Stimulated activated CD4-positive, alpha-beta T cell treated with anti-CD3 and anti-CD28 coated beads, Interleukin-4, amount 100 ng/mL, for 48 hours (primary cell): ENCODE results near the gene AZGP1.
A peak's percentile ranks its signal among the peaks of the same experiment; 100 is the strongest.
"Not testable (repeated sequence)": the region's sequence is repeated elsewhere in the genome, so short reads cannot be mapped to it uniquely, and the experiment has no call there.

ENCODE experiments used
- DNase-seq, 2 donors: peaks; one replicate each; pipeline ENCODE4 v3.0.0-alpha.2; 2020; ENCODE audit warnings: low read depth in 2 of 2

Gene AZGP1

DNA sequence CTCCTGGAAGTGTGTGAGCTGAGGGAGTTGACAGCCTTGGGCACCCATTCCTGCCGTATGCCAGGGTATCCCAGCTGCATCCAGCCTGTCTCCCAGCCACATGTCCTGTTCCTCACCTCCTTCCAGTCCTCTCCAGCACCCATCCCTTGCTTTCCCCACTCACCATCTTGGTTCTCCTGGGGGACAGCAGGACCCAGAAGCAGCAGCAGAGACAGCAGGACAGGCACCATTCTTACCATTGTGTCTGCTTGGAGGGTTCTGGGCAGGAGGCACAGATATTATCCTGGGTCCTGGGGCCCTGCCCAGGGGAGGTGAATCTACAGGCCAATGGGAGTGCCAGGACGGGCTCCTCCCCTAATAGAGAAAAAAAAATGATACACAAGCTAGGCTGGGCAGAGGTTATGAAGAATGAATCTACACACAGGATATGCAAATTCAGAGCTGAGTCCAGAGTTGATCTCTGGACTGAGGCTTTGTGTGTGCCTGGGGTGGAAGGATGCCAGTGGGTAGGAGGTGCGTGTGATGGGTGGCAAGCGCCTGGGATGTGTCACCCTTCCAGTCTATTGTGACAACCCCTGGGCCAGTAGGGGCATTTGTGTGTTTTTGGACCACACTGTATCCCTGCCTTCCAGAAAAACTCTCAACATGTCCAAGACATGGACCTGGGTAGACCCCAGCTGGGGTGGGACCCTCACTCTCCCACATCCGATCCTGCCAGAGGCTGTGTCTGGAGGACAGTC is at the start of gene AZGP1:
TSS of gene AZGP1 (minus strand) at position 250 of the 740 bp plus-strand sequence. CDS start at position 239, 11 bp downstream.
- no peak for DNase-seq

DNA sequence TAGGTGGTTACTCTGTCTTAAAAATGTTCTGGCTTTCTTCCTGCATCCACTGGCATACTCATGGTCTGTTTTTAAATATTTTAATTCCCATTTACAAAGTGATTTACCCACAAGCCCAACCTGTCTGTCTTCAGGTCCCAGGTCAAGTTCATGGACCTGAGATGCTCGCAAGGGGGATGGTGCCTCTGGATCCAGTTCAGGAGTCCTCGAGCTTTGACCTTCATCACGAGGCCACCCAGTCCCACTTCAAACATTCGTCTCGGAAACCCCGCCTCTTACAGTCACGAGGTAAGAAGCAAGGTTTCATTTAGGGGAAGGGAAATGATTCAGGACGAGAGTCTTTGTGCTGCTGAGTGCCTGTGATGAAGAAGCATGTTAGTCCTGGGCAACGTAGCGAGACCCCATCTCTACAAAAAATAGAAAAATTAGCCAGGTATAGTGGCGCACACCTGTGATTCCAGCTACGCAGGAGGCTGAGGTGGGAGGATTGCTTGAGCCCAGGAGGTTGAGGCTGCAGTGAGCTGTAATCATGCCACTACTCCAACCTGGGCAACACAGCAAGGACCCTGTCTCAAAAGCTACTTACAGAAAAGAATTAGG is 48.3 kb upstream of the AZGP1 start:
- DNase-seq: no peak

DNA sequence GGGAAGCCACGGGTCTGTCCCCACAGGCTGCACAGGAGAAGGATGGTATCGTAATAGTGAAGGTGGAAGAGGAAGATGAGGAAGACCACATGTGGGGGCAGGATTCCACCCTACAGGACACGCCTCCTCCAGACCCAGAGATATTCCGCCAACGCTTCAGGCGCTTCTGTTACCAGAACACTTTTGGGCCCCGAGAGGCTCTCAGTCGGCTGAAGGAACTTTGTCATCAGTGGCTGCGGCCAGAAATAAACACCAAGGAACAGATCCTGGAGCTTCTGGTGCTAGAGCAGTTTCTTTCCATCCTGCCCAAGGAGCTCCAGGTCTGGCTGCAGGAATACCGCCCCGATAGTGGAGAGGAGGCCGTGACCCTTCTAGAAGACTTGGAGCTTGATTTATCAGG is 47.7 kb upstream of the AZGP1 start:
- DNase-seq: no peak

DNA sequence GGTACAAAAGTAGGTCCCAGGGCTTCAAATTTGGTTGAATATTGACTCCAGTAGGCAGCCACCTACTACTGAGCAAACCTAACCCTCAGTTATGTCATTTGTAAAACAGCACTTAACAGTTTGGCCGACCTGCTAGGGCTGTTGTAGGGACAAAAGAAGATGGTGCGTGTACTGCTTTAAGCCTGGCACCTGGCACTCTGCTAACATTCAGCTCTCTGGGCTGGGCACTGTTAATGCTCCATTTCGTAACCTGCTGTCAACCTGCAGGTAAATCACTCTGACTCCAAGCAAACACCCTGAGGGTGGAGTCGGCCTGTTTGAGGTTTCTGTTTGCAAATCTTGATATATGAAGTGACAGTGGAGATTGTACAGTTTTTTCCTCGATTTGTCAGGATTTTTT is 46.8 kb upstream of the AZGP1 start:
- no peak for DNase-seq

DNA sequence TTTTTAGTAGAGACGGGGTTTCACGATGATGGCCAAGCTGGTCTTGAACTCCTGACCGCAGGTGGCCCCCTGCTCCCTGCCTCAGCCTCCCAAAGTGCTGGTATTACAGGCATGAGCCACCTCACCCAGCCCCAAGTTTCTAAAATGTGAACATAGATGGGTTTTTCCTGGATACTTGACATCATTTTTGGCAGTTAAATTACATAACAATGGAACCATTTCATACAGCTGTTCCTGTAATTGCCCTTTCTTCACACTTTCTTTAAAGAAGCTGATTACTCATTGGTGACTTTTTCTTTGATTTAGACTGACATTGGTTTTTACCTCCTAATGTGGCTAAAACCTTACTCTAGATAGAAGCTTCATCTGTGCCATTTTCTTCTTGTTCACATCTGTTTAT is 45.5 kb upstream of the AZGP1 start:
- no peak for DNase-seq

DNA sequence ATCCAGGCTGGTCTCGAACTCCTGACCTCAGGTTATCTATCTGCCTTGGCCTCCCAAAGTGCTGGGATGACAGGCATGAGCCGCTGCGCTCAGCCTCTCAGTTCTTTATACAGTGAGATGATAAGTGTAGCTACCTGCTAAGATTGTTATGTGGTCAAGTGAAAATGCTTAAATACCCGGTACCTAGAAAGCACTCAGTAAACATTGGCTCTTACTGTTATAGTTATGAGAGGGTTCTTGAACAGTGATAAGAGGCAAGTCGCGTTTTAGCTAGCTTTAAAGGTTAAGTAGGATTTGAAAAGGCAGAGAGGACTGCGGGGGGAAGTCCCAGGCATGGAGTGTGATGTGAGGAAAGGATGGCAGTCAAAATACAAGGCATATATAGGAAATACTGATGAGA is 44.1 kb upstream of the AZGP1 start:
- DNase-seq: no peak

DNA sequence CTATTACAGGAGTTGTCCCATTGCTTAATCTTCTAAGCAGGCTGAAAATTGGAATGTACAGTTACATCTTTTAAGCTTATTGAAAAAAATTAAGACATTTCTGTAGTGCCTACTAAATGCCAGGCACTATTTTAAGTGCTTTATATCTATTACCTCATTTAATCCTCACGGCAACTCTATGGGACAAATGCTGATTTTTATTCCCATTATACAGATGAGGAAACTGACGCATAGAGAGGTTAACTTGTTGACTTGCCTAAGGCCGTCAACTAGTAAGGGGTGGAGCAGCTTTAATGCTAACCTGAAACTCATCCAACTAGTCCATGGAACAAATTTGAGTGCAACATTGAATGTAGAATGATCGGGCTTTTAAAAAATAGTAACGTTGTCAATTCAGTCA is 42.0 kb upstream of the AZGP1 start:
- DNase-seq: no peak

DNA sequence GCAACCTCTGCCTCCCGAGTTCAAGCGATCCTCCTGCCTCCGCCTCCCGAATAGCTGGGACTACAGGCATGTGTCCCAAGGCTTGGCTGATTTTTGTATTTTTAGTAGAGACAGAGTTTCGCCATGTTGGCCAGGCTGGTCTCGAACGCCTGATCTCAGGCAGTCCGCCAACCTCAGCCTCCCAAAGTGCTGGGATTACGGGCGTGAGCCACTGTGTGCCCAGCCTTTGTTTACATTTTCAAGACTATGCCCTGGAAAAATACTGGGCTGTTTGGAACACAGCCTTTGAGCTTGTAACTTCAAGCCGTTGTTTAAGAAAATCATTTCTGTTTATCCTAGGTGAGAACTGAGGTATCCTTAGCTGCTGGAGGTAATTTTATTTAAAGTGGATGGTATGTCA is 41.5 kb upstream of the AZGP1 start:
- DNase-seq: no peak

DNA sequence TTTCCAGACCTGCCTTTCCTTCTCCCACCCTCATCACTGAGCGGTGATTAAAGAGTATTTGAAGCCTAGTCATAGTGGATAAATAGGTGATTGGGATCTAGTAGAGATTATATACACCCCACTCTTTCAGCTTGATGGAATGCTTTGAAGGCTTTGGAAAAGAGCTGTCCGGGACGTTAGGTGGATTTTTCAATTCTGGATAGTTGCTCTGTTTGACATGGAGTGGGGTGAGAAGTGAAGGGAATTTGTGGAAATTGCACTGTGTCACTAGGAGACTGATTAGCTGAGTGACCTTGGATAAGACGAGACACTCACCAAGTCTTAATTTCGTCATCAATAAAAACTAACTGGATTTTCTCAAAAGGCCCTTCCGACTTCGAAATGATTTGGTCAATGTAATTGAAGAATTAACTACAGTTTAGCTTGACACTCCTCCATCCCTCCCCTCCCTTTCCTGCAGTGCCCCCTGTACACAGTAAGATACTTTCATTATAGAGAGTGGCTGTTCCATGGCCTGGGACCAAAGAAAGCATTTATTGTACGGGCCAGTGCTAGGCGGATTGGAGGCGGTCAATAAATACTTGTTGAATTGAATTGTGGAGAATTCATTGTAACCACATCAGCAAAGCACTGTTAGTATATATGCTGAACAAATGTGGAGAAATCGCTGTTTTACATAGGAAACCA is 40.5 kb upstream of the AZGP1 start:
- no peak for DNase-seq

DNA sequence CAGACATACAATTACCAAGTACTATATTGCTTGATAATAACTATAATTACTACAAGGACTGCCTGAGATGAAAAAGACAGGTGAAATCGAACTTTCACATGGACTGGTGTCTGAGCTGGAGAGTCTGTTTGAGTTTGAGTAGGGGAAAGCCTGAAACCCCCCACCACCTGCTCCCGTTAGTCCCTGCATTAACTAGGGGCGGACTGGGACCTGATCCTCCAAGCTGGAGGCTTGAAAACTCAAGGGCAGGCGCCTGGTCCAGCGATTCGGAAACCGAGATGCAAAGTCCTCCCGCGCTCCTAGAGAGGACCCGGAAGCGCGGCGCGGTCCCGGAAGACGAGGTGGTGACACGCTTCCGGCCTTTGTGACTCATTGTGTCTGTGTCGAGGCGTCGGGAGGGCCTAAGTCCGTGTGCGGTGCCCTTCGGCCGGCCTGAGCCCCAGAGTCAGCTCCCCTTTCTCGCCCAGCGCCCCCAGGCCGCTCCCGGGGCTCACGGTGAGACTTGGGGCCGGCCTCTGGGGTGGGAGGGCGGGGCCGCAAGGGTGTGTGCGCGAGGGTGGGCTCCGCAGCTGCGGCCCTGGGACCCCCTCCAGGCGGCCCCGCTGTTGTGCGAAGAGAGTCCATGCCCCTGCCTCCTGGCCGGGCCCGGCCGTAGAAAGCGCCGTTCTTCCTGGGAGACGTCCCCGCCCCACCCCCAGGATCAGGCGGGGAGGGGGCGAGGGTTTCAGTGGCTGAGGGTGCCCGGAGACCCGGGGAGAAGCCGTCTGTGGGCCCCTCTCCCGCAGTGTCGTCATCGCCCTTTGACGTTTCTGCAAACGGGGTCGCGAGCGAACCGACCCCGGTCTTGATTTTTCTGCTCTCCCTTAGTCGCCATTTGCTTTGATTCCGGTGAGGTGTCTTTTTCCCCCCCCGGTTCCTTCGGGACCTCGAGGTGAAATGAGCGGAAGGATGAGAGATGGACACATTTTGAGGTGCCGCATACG is 39.7 kb upstream of the AZGP1 start, which contains the start of gene ZKSCAN1:
TSS of gene ZKSCAN1 (plus strand) at position 365 of the 983 bp plus-strand sequence. CDS start 7,911 bp downstream, outside the sequence.
- peak; percentile 74 to 82 for DNase-seq

DNA sequence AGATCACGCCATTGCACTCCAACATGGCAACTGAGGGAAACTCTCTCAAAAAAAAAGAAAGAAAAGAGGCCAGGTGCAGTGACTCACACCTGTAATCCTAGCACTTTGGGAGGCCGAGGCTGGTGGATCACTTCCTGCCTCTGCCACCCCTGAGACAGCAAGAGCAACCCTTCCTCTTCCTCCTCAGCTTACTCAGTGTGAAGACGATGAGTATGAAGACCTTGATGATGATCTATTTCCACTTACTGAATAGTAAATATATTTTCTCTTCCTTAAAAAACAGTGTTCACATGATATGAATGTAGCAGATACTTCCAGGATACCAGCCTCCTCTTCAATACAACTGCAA is 37.5 kb upstream of the AZGP1 start:
- DNase-seq: peak in 1 of 2 donors; percentile 22

DNA sequence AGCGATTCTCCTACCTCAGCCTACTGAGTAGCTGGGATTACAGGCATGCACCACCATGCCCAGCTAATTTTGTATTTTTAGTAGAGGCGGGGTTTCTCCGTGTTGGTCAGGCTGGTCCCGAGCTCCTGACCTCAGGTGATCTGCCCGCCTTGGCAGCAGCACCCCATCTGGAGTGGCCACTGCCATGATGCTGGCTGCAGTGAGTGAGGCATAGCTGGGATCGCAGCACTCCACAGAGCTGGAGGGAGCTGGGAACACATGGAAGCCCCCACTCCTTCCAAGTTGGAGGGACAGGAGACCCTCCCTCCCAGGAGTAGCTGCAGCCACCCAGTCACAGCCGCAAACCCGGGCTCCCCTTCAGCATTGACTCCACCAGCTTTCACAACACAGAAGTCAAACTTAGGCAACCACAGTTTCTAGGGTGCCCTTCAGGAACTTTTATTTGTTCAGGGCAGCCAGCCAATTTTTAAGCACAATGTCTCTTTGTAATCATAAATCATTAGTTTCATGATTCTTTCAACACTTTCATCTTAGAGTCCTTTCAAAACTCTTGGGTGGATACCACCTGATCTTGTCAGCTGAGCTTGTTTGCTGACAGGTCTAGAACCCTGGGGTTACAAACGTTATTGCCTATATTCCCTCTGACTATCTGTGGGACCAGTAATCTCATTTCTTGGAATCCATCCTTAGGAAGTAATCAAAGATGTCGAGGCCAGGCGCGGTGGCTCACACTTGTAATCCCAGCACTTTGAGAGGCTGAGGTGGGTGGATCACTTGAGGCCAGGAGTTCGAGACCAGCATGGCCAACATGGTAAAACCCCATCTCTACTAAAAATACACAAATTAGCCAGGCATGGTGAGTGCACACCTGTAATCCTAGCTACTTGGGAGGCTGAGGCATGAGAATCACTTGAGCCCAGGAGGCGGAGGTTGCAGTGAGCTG is 36.8 kb upstream of the AZGP1 start:
- not testable (repeated sequence) for DNase-seq

DNA sequence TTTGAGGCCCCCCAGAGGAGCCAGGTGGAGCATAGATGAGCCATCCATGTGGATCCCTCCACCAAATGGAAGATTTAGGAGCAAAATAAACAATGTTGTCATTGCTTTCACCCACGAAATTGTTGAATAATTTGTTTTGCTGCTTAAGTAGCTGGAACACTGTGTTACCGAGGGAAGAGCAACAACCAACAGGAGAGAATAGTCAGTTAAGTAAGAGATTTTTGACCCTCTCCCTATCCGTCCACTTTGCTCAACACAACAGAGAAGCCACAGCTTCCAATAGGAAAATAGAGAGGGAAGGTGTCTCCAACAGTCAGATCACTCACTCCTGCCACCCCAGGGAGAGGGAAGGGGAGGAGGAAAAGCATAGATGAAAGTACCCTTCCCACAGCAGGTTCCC is 35.7 kb upstream of the AZGP1 start:
- no peak for DNase-seq

DNA sequence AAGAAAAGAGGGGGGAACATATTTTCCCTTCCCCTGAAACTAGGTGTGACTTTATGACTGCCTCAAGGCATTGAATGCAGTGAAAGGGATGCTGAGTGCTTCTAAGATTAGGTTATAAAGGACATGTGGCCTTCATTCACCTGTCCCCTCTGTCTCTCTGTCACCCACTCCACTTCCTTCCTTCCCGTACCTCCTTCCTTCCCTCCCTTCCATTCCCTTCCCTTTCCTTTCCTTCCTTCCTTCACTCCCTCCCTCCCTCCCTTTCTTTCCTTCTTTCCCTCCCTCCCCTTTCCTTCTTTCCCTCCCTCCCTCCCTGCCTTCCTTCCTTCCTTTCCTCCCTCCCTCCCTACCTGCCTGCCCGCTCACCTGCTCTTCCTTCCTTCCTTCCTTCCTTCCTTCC is 35.1 kb upstream of the AZGP1 start:
- DNase-seq: no peak

DNA sequence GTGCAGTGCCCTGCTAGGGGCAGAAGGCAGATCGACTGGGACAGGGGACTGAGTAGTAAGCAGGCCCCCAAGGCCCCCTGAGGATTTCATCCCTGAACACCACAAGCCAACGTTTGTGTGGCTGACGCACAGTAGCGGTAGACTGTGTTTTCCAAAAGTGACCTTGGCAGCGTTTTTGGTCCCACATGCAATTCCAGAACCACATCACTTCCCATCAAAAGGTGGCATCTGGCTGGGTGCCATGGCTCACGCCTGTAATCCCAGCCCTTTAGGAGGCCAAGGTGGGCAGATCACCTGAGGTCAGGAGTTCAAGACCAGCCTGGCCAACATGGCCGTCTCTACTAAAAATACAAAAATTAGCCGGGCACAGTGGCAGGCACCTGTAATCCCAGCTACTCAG is 34.1 kb upstream of the AZGP1 start:
- DNase-seq: not testable (repeated sequence)

DNA sequence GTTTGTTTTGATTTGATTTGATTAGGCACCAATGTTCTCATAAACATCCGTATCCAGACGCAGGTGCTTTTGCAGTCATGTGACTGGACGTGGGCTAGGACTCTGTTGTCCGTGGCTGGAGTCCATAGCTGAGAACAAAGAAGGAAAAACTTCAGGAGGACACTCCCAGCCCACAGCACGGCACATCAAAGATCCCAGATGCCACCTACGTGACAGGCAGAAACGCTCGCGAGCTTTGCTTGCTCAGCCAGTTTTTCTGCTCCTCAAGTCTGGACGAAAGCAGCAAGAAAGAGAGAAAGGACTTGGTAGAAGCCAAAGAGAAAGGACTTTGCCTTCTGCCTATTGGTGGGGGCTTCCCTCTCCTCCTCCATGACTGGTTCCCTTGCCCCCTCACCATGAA is 32.7 kb upstream of the AZGP1 start:
- no peak for DNase-seq

DNA sequence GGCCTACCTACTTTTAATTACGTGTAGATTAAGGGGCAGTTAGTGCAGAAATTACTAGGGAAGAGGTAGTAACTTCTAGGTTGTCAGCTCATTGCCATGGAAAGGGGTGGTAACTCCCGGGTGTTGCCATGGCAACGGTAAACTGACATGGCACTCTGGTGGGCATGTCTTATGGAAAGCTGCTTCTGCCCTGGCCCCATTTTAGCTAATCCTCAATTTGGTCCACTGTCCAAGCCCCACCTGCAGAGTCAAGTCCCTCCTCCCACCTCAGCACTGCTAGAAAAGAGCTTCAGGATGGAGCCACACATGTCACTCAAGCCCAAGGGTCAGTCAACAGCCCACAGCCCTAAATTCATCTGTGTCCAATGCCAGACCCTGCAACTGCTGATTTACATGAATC is 32.1 kb upstream of the AZGP1 start:
- DNase-seq: no peak

DNA sequence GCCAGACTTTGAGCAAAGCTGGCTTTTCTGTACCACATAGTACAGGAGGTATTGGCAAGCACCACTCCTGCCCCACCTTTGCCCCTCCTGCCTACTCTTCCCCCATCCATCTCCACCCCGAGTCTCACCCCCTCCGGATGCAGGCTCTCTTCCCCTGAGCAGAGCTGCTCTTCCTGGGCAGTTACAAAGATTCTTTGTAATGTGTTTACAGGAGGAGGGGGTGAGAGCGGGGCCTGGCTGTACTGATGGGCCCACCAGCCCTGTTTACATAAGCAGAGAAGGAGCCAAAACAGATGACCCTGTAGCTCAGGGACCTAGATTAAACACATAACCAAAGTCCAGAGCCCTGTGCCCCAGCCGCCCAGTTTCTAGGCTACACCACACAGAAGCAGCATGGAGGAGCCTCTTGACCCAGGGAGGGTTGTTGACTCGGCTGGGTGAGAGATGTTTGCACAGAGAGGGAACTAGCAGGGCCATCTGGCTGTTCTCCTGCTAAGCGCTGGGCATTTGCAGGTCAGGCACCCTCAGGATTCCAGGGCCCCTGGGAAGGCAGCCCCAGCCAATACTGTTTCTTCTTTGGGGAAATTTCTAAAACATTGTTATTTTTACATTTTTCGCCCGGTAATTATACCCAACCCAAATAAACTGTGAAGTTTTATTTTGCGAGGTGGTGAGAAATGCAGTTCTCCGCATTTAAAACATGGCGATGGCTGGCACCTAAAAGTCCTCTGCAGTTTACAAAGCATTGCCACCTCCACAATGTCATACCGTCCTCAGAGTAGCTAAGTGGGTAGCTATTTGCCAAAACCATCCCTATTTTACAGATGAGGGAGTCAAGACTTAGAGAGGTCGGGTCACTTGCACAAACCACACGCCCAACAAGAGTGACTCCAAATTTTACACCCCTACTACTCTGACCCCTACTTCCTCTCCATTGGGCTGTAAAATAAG is 28.2 kb upstream of the AZGP1 start:
- DNase-seq: no peak

DNA sequence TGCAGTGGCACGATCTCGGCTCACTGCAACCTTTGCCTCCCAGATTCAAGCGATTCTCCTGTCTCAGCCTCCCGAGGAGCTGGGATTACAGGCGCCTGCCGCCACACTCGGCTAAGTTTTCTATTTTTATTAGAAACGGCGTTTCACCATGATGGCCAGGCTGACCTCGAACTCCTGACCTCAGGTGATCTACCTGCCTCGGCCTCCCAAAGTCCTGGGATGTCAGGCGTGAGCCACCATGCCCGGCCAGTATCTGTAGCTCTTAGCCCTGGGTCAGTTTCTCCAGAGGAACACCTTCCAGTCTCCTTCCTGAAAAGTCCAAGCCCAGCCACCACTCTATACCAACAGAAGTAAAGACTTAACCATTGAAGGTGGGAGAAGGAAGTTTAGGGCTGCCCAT is 24.4 kb upstream of the AZGP1 start:
- DNase-seq: no peak
